Transverse colon (tissue), 4 donors: Measurements from ENCODE around the gene BICD1.

Source experiments
- EP300 ChIP-seq: sonication (generic); formaldehyde crosslinking; IDR thresholded peaks from one replicate; pipeline ENCODE4 v1.6.1; 2017; ENCODE audit warnings: antibody characterized with exemption, low read depth
- POLR2AphosphoS5 ChIP-seq, 3 donors: sonication (generic); formaldehyde crosslinking; IDR thresholded peaks; one replicate each; pipeline ENCODE4 v1.6.1; 2016; ENCODE audit warnings: antibody characterized with exemption in 3 of 3
- TF ChIP-seq, protein P1 (sequence below), 5 experiments: fragments of 200-600 bp in 3 of 5; fragments of 450-650 bp in 2 of 5; sonication (generic) in 3 of 5; IDR thresholded peaks; 1 replicate in 2 of 5; 2 replicates in 3 of 5; pipeline ENCODE4 v1.5.1; 2016 to 2017; ENCODE audit warnings: antibody characterized with exemption in 5 of 5, inconsistent platforms in 3 of 5, mild to moderate bottlenecking in 2 of 5, moderate library complexity in 1 of 5

DNA sequence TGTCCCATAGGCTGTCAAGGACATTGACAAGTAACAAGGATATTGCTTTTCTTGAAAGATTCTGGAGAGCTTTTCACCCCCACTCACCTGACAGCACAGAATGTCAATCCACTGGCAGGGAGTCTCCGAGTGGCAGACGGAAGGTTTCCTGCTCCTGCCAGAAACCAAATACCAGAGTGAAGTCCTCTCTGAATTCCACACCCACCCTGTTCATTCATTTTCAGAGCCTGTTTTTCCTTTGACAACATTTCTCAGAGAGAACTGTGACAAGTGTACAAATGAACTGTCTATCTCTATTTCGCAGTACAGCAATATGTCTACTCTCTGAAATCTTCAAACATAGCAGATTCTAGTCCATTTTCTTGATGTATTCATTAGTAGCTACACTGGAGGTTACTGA is 26.2 kb upstream of the BICD1 start:
- TF ChIP-seq POLR2AphosphoS5 (IDR thresholded peaks at IDR 0.05) (no peak), EP300 (no peak)
- TF ChIP-seq, protein P1, sequence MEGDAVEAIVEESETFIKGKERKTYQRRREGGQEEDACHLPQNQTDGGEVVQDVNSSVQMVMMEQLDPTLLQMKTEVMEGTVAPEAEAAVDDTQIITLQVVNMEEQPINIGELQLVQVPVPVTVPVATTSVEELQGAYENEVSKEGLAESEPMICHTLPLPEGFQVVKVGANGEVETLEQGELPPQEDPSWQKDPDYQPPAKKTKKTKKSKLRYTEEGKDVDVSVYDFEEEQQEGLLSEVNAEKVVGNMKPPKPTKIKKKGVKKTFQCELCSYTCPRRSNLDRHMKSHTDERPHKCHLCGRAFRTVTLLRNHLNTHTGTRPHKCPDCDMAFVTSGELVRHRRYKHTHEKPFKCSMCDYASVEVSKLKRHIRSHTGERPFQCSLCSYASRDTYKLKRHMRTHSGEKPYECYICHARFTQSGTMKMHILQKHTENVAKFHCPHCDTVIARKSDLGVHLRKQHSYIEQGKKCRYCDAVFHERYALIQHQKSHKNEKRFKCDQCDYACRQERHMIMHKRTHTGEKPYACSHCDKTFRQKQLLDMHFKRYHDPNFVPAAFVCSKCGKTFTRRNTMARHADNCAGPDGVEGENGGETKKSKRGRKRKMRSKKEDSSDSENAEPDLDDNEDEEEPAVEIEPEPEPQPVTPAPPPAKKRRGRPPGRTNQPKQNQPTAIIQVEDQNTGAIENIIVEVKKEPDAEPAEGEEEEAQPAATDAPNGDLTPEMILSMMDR (IDR thresholded peaks at IDR 0.05): no peak
